ACHN (cell line): Measurements from ENCODE around the gene NEURL4.
A peak's percentile ranks its signal among the peaks of the same experiment; 100 is the strongest.

Experiments
- DNase-seq: peaks from one replicate; pipeline ENCODE4 v3.0.0-alpha.2; 2015
- in situ Hi-C: cut with HindIII; loops from 2 replicates; pipeline ENCODE4 v1.10.0; 2017; ENCODE audit warnings: low sequenced_read_pairs, low pct_ligation_motif_present, low pct_unique_long_range_greater_than_20kb

The NEURL4 gene

GRCh38 chr17:7329374-7329996 is 350 bp upstream of the NEURL4 start:
- in situ Hi-C loops = no loop called here
- peak; percentile 99 for DNase-seq

DNA sequence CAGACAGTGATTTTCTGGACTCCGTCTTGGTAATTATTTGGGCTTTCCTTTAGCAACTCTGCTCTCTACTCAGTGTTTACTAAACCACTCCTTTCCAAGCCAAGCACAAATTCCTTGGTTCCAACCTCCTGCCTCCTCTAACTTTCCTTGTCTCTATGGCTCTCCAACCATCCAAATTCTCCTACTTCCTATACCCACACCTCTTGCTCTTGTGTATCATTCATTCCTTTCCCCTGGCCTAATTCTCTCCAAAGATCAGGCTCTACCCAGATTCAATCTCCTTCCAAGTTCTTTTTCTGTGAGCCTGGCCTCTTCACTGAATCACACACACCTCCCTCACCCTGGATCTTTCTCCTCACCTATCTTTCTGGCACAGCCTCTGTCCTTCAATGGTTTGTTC is 1.1 kb downstream of the NEURL4 start:
- in situ Hi-C loops = no loop called here

DNA sequence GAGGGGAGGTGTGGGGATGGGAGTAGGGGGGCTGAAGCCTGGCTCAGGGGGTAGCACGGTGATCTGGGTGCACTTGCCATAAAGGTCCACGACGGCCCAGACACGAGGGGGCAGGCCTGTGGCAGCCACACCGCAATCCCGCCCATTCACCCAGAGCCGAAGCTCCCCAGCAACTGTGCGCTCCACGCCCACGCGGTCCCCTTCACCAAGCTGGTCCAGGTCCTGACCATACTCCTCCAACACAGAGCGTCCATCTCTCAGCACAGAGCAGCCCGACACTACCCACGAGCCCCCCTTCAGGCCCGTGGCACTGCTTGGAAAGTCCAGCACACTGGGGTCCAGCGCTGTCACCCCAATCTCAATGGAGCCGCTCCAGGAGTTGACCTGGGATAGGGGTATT is 1.6 kb downstream of the NEURL4 start:
- in situ Hi-C loops = no loop called here

More for the DNA sequence above, 1.1 kb downstream of the NEURL4 start:
- DNase-seq = no peak

GRCh38 chr17:7327056-7327455 is 2.1 kb downstream of the NEURL4 start:
- no peak for DNase-seq
- in situ Hi-C loops = no loop called here

More for the DNA sequence above, 1.6 kb downstream of the NEURL4 start:
- DNase-seq = no peak

DNA sequence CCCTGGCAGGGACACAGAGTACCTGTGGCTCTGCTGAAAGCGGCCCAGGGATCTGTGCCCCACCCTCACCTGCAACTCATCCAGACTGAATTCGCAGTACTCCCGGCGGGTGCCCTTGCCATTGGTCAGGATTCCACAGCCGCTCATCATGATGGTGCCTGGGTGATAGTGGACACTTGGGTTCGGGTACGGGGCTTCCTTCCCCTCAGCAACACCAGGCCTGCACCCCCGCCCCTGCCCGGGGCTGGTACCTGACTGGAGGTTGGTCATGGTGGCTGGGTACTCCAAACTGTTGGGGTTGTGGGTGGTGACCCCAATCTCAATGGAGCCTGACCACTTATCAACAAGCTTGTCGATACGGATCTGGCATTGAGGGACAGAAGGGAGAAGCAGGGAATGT is 2.9 kb downstream of the NEURL4 start:
- no peak for DNase-seq
- in situ Hi-C loops = no loop called here

DNA sequence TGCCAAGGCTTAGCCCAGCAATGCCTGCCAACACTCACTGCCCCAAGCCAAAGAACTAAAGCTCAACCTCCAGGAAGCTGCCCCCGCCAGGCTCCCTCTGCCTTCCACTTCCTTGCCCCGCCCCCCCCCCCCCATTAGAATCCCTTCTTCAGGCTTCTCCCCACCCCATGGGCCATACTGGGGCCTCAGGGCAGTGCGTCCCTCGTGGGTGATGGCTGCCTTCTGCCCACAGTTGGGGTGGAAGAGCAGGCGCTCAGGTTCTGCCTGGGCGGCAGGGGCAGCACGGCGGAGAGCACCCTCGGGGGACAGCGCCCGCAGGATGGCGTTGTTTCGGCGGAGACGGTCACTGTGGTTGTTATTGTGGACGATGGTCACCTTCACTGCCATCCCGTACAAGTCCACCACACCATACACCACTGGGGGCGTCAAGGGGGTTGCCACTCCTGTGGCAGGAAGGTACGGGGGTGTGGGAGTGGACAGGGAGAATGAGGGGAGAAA is 4.1 kb downstream of the NEURL4 start:
- no peak for DNase-seq
- in situ Hi-C loops = no loop called here

- in situ Hi-C loops = no loop called here
- no peak for DNase-seq
Observed at GRCh38 chr17:7324438-7324779, 4.7 kb downstream of the NEURL4 start.

DNA sequence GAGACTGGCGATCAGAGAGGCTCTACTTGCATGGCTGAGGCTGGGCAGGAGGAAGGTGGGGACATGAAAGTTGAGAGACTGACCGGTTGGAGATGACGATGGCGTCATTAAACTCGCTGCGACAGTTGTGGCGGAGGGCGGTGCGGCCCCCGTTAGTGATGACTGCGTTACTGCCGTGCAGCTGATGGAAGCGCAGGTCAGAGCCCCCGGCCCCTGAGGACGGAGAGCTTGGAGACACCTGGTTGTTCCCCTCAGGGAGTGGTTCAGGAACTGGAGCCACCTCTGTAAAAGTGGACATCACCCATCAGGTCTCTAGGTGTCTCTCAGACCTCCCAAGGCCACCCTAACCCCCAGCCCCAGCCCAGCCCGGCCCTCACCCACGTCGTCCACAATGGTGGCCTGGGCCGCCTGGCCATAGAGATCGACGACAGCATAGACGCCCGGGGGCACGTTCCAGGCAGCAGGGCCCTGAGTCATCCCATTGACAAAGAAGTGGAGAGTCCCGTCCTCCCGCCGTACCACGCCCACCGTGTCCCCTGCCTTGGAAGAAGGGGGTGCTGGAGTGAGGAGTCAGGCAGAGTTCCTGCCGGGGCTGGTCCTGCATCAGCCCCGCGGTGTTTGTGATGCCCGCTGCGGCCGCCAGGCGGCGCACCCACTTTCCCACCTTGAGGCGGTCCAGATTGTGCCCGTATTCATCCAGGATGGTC is 5.3 kb downstream of the NEURL4 start:
- in situ Hi-C loops = no loop called here
- DNase-seq = no peak

GRCh38 chr17:7322520-7323194 is 6.5 kb downstream of the NEURL4 start:
- in situ Hi-C loops = no loop called here
- DNase-seq = no peak

DNA sequence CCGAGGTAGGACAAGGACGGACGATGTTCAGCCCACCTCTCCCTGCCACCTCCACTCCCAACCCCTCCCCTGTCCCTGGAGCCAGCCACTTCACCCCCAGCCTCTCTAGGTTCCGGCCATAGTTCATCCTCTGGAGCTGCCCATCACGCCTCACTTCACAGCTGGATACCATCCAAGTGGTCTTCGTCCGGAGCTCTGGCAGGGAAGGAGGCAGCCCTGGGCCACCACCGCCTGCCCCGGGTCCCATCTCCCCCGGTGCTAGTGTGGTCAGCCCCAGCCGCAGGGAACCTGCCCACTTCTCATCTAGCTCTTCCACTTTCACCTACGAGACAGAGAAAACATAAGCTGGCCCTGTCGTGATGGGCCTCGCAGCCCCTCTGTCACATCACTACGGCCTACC is 7.7 kb downstream of the NEURL4 start:
- in situ Hi-C loops = no loop called here
- no peak for DNase-seq

DNA sequence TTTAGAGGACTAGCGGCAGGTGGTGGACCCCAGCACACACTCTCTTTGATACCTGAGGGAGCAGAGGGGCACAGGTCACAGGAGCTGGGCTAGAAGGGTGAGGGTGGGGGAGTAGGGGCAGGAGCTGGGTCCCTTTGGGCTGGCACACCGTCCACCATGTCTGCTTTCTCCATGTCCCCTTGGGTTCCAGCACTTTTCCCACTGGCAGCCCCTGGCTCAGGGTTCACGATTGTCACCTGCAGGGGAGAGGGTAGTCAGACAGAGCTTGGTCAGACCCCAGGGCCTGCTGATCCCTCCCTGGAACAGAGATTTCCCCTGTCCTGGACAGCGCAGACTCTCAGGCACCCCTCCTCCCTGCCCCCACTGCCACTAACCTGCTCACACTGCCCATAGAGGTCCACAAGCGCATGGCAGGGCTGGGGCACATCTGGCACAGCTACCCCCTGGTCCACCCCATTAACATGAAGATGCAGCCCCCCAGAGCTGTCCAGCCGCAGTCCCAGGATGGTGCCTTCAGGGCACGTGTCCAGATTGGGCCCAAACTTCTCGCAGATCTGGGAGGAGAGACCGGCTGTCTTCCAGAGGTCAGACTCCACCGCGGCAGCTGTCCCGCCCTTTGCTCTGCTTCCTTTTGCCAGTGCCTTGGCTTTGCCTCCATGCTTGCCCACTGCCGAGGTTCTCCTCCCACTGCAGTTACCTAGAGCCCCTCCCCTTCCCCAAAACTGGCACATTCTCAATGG is 10.8 kb downstream of the NEURL4 start:
- in situ Hi-C loops = no loop called here
- DNase-seq = no peak

DNA sequence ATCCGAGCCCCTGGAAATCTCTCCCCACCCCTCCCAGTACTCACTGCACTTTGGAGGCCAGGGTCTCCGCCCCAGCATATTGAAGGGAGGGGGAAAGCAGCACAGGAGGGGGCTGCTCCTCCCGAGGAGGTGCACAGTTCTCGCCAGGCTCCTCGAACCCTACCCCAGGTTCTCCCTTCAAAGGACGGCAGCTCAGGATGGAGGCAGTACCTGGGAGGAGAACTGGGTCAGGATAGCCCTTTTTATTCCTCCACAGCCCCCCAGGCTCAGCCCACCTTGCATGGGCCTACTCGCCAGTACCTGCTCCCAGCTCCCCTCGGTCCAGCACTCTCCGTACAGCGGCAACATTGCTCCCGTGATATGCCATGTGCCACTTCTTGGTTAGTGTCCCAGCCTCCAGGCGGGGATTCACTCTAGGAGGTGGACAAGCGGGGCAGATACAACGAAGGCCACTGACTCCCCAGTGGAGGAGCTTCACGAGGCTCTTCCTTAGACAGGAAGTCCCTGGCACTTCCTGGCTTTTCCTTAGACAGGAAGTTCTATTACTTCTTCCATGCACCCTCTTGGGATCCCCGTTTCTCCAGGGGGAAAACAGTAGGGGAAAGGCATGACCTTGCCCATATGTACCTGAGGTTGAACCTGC is 11.9 kb downstream of the NEURL4 start:
- DNase-seq = no peak
- in situ Hi-C loops = no loop called here

GRCh38 chr17:7315570-7316235 is 13.4 kb downstream of the NEURL4 start:
- no peak for DNase-seq
- in situ Hi-C loops = no loop called here

DNA sequence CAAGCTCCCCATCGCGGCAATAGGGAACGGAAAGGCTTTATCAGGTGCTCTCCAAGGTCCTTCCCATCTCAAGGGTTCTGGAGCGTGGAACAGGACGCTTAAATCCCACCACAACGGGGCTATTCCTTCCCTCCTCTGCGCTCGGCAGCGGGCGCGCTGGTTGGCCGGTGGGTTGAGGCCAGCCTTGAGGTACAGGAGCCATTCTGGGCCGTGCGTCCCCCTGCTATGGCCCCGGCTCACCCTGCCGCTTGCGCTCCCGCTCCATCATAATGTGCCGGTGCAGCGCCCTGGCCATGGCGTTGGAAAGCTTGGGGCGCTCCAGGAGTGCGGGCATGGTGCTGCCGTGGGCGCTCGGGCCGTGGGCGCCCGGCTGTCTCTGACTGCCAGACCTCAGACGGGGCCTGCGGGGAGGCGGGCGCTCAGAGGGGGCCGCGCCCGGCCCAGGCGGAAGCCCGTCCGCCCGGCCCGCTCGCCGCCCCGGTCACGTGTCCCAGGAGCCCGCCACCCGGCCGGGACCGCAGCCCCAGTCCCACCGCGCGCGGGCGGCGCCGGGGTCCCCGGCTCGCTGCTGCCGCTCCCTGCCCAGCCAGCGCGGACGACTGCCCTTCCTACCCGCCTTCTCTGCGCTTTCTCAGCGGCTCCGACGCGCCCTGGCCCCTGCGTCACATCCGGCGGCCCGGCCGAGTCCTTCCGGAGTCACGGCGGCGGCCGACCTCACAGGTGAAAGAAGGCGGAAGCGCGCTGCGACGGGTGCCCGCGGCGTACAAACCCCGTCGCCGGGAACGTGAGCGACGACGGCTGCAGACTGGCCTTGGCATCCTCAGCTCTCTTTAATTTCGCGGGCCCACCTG is 14.2 kb downstream of the NEURL4 start, which contains the start of gene GPS2:
GPS2 (minus strand) TSS at position 642 of the 851 bp plus-strand sequence; CDS start at position 334, 308 bp downstream.
- peak; percentile 89 for DNase-seq

GRCh38 chr17:7313890-7314718 is 15.0 kb downstream of the NEURL4 start:
- DNase-seq = peak; percentile 50
- in situ Hi-C loops = no loop called here

More for the DNA sequence above, 14.2 kb downstream of the NEURL4 start, which contains the start of gene GPS2:
- in situ Hi-C loops = no loop called here

DNA sequence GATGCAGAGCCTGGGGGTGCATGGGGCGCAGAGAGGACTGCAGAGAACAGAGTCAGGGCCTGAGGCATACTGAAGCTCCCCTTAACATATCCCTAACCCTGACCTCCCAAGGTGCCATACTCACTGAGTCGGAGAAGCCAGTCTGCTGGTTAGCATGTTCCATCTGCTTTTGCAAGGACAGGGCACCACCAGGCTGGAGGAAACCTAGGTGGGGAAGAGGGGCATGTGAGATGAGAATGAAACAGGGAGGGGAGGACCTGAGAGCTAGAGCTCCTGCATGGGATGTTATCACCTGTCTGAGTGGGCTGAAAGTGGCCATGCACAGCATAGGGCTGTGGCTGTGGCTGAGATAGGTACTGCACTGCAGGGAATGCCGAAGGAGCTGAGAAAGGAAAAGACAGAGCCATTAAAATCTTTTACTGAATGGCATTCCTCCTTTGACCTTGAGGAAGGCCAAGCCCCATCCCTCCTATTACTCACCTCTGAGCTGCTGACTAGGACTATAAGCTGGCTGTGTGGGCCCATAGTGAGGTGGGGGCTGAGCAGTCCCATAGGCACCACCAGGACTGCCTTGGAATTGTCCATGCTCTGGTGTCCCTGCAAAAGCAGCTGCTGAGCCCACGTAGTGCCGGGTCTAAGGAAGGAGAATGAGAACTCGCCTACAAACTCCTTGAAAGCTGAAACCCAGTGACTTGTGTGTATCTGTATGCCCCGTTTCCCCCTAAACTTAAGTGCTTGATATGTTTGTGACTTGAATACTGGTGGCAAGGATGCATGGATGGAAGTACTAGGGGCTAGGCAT is 15.8 kb downstream of the NEURL4 start:
- in situ Hi-C loops = no loop called here

More for the DNA sequence above, 15.8 kb downstream of the NEURL4 start:
- peak; percentile 26 for DNase-seq
